A673 (cell line): ENCODE measurements around the gene GLCE. TPM values are rescaled to one million over a fixed set of nuclear protein-coding genes. Genes with fewer than 3 reads are reported as not detected.

Experiments
- BruUV-seq: library from RNA; stranded (reverse); fragments of 400-500 nt; replicated peaks from 2 replicates; lab custom pipeline; 2021; lab: Mats Ljungman, UMichigan
- CTCF ChIA-PET: fragments of 300-600 bp; sonication (Branson Sonifier 250); formaldehyde crosslinking; loops from one replicate; lab custom pipeline; 2022; ENCODE audit warnings: antibody characterized with exemption; lab: Charles Lee
- POLR2A ChIA-PET: fragments of 300-600 bp; sonication (Branson Sonifier 250); formaldehyde crosslinking; loops from one replicate; lab custom pipeline; 2022; ENCODE audit warnings: antibody characterized with exemption; ENCODE audit not compliant: low non-redundant PET; lab: Charles Lee
- DNase-seq: peaks from one replicate; pipeline ENCODE4 v3.0.0-alpha.2; 2015; ENCODE audit warnings: low spot score
- H3K27ac ChIP-seq: fragments of 200-600 bp; sonication (generic); 2 replicates; pipeline ENCODE4 v1.5.1; 2016; ENCODE audit warnings: mixed run types, low read depth, mild to moderate bottlenecking, mixed read lengths, antibody characterized with exemption, low read length; ENCODE audit not compliant: poor library complexity, severe bottlenecking
- H3K27me3 ChIP-seq: fragments of 200-600 bp; sonication (generic); replicated peaks from 2 replicates; pipeline ENCODE4 v1.6.1; 2017; ENCODE audit warnings: mixed run types, low read depth, mild to moderate bottlenecking, mixed read lengths, antibody characterized with exemption, low read length; ENCODE audit not compliant: insufficient read depth, poor library complexity
- H3K36me3 ChIP-seq: fragments of 200-600 bp; sonication (generic); 2 replicates; pipeline ENCODE4 v1.6.1; 2016; ENCODE audit warnings: mixed run types, mild to moderate bottlenecking, mixed read lengths, antibody characterized with exemption, low read length; ENCODE audit not compliant: insufficient read depth, poor library complexity, severe bottlenecking
- H3K4me1 ChIP-seq: fragments of 200-600 bp; sonication (generic); 2 replicates; pipeline ENCODE4 v1.6.1; 2017; ENCODE audit warnings: mixed run types, mild to moderate bottlenecking, mixed read lengths, antibody characterized with exemption, low read length; ENCODE audit not compliant: insufficient read depth, poor library complexity, severe bottlenecking
- H3K4me3 ChIP-seq: fragments of 200-600 bp; sonication (generic); 2 replicates; pipeline ENCODE4 v1.5.1; 2016; ENCODE audit warnings: low read depth, mixed run types, mild to moderate bottlenecking, mixed read lengths, low read length; ENCODE audit not compliant: poor library complexity, severe bottlenecking
- H3K9me3 ChIP-seq: fragments of 200-600 bp; sonication (generic); 2 replicates; pipeline ENCODE4 v1.6.1; 2016; ENCODE audit warnings: mixed run types, low read depth, mild to moderate bottlenecking, mixed read lengths, antibody characterized with exemption, low read length; ENCODE audit not compliant: poor library complexity, severe bottlenecking
- EZH2 ChIP-seq: fragments of 200-600 bp; sonication (generic); IDR thresholded peaks from 2 replicates; pipeline ENCODE4 v1.6.1; 2017; ENCODE audit warnings: borderline replicate concordance, low read depth, mild to moderate bottlenecking, mixed read lengths, antibody characterized with exemption, low read length; ENCODE audit not compliant: poor library complexity, severe bottlenecking
- intact Hi-C: fragments of 100-400 bp; cut with micrococcal nuclease; formaldehyde crosslinking; loops from one replicate; pipeline ENCODE4 v1.10.0; 2022; ENCODE audit not compliant: unreplicated experiment
- total RNA-seq: library from RNA; stranded (reverse); gene quantifications from 2 replicates; pipeline ENCODE4 v1.2.3, GENCODE V29; 2021
- TF ChIP-seq, protein P1 (sequence below): fragments of 300-800, 200-600 bp; sonication (generic); conservative IDR thresholded peaks from 2 replicates; pipeline ENCODE4 v1.5.1; 2017; ENCODE audit warnings: low read depth, mild to moderate bottlenecking, antibody characterized with exemption, low read length, moderate library complexity, mixed read lengths

Gene GLCE
- total RNA-seq, 1 experiment from 2014 or later = 44.6 TPM

DNA sequence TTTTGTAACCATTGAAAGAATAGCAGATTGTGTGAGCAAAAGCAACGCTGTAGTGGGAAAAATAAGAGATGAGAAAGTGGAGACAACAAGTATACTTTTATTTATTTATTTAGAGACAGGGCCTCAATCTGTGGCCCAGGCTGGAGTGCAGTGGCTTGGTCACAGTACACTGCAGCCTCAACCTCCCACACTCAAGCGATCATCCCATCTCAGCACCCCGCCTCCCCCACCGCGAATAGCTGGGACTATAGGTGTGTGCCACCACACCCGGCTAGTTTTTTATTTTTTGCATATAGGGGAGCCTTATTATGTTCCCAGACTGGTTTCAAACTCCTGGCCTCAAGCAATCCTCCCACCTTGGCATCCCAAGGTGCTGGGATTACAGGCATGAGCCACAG, 1.6 kb upstream of the GLCE start:
- DNase-seq = no peak
- no peak for TF ChIP-seq EZH2
- TF ChIP-seq, protein P1, sequence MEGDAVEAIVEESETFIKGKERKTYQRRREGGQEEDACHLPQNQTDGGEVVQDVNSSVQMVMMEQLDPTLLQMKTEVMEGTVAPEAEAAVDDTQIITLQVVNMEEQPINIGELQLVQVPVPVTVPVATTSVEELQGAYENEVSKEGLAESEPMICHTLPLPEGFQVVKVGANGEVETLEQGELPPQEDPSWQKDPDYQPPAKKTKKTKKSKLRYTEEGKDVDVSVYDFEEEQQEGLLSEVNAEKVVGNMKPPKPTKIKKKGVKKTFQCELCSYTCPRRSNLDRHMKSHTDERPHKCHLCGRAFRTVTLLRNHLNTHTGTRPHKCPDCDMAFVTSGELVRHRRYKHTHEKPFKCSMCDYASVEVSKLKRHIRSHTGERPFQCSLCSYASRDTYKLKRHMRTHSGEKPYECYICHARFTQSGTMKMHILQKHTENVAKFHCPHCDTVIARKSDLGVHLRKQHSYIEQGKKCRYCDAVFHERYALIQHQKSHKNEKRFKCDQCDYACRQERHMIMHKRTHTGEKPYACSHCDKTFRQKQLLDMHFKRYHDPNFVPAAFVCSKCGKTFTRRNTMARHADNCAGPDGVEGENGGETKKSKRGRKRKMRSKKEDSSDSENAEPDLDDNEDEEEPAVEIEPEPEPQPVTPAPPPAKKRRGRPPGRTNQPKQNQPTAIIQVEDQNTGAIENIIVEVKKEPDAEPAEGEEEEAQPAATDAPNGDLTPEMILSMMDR = no peak
- Histone ChIP-seq H3K36me3 (no peaks in the 10 kb centered on the region), H3K4me3 (no peak overlapping the region), H3K9me3 (no peaks in the 10 kb centered on the region), H3K4me1 (peaks cover 17% of the 10 kb centered on the region), H3K27me3 (no peaks in the 10 kb centered on the region), H3K27ac (no peak overlapping the region)
- BruUV-seq = no TSS peak
- POLR2A ChIA-PET = no interaction called here
- intact Hi-C loops = no loop called here
- CTCF ChIA-PET = no interaction called here

DNA sequence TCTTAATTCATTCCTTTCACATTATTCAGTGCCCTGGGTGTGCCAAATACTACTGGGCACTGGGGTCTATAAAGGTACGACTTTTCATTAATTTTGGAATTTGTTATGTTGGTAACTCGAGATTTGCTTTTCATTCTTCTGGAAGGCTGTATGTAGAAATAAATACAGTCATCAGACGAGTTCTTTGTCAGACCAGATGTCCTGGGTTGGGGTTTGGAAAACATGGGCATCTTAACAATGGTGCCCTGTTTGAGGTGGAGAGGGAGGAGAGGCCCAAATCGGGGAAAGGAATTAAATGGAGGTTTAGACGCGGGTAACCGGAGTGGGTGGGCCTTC, 662 bp upstream of the GLCE start:
- TF ChIP-seq, protein P1 = no peak
- TF ChIP-seq EZH2 = no peak
- ChIA-PET POLR2A (no interaction called here), CTCF (no interaction called here)
- intact Hi-C loops = loop anchor here (5.0 to 10.0 kb wide), 3 partner anchors 77 to 233 kb away; no protein-coding TSS in a partner anchor
- peak overlapping the region; percentile 95 for H3K27ac ChIP-seq
- DNase-seq = no peak
- BruUV-seq = TSS peak; percentile 73
- peak overlapping the region; percentile 96 for H3K4me3 ChIP-seq
- no peaks in the 10 kb centered on the region for H3K36me3 ChIP-seq
- H3K4me1 ChIP-seq = peaks cover 24% of the 10 kb centered on the region
- H3K27me3 ChIP-seq = no peaks in the 10 kb centered on the region
- no peaks in the 10 kb centered on the region for H3K9me3 ChIP-seq

DNA sequence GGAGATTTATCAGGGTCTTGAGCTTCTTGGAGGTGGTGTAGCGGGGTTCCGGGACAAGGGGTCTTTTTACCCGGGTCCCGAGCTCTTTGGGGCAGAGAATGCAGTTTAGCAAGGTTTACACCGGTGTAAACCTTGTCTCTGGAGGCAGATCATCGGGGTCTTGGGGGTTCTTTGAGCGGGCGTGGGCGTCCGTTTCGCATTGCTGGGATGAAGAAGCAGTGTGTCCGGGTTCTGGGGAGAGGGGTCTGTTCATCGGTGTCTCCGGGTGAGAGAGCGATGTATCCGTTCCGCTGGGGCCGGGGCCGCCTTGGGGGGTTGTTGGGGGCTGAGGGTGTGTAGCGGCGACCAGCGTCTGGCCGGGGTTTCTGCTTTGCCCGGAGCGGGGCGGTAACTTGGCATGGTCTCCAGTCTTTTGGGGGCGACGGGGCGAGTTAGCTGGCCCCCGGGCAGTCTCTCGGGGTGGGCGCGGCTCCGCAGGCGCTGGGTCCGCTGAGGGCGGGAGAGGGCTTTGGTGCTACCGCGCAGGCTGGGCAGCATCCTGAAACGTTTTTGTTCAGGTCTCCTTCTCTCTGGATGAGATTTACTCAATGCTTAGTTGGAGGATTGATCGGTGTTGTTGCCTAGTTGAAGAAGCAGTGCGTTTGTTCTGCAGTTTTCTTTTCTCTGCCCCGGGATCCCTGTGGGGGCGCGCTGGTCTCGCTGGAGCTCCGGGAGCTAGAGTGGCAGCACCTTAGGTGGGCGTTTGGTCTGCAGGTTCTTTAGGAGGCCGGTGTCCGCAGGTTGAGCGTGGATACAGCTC, 843 bp downstream of the GLCE start:
- intact Hi-C loops = loop anchor here (5.0 to 10.0 kb wide), 3 partner anchors 79 to 231 kb away; no protein-coding TSS in a partner anchor
- ChIA-PET POLR2A (interaction anchor here (0.5 kb wide), 1 partner anchor 14 kb away, joined by 3 read pairs; no protein-coding TSS in a partner anchor), CTCF (interaction anchor here (0.6 kb wide), 2 partner anchors 64 to 242 kb away, joined by 3 to 4 read pairs; no protein-coding TSS in a partner anchor)
- Histone ChIP-seq H3K4me3 (peak overlapping the region; percentile 96), H3K36me3 (no peaks in the 10 kb centered on the region), H3K4me1 (peaks cover 37% of the 10 kb centered on the region), H3K27me3 (no peaks in the 10 kb centered on the region), H3K27ac (peak overlapping the region; percentile 95), H3K9me3 (no peaks in the 10 kb centered on the region)
- BruUV-seq = no TSS peak
- peak; percentile 65 for DNase-seq
- no peak for TF ChIP-seq EZH2
- TF ChIP-seq, protein P1 = peak; percentile 57
